Colonic mucosa (tissue), 4 donors: ENCODE measurements around the gene ACER2. TPM values are rescaled to one million over a fixed set of nuclear protein-coding genes. Genes with fewer than 3 reads are reported as not detected.
A peak's percentile ranks its signal among the peaks of the same experiment; 100 is the strongest.

Experiments used
- DNase-seq: peaks from one replicate; pipeline ENCODE4 v3.0.0-alpha.2; 2020
- H3K27ac ChIP-seq: fragments of 200-600 bp; one replicate; pipeline ENCODE4 v1.8.0; 2021
- H3K27me3 ChIP-seq: fragments of 200-600 bp; one replicate; pipeline ENCODE4 v1.8.0; 2021
- H3K36me3 ChIP-seq: fragments of 200-600 bp; one replicate; pipeline ENCODE4 v1.8.0; 2021
- H3K4me1 ChIP-seq: fragments of 200-600 bp; one replicate; pipeline ENCODE4 v1.8.0; 2021; ENCODE audit warnings: mild to moderate bottlenecking
- H3K4me3 ChIP-seq: fragments of 200-600 bp; one replicate; pipeline ENCODE4 v1.8.0; 2021
- H3K9ac ChIP-seq, 2 donors: one replicate each; pipeline ENCODE4 v1.7.0; 2013; ENCODE audit warnings: control low read depth in 2 of 2, low read depth in 2 of 2, low read length in 2 of 2
- H3K9me3 ChIP-seq: fragments of 200-600 bp; one replicate; pipeline ENCODE4 v1.8.0; 2021
- intact Hi-C: fragments of 100-400 bp; cut with DNase I; formaldehyde crosslinking; loops from one replicate; pipeline ENCODE4 v1.14.1; 2022
- total RNA-seq, 2 donors: library from RNA; stranded (reverse); fragmentation: NEBNext Ultra II Directional in 1 of 2; extraction: Animal tissue kit (Norgen Biotek cat#: 25700) in 1 of 2; gene quantifications; one replicate each; pipeline ENCODE4 v1.2.1, GENCODE V29; 2021
- TF ChIP-seq, protein P1 (sequence below): fragments of 200-600 bp; IDR thresholded peaks from one replicate; pipeline ENCODE4 v1.8.0; 2022; ENCODE audit warnings: antibody characterized with exemption, mild to moderate bottlenecking
- donor health status: healthy.
- donor health status: DM: no; HTN: no; CAD: no.
- donor health status: DM: no; HTN: no; CAD: no.

ACER2 gene
- total RNA-seq, 2 donors from 2014 or later, result 10.6 to 11.9 TPM

DNA sequence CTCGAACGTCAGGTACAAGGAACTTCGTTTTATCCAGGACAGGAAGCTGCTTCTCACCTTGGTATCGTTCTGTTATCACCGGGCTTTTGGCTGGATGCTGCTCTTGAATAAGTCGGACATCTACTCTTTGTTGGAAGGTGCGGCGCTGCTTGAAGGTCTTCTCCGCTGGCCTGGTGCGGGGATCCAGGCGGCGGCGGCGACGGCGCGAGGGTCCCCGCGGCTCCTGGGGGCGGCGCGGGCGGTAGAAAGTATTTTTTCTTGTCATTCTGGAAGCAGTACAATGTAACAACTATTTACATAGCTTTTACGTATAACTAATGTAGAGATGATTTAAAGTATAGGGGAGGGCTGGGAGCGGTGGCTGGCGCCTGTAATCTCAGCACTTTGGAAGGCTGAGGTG lies 52.3 kb downstream of the ACER2 start:
- intact Hi-C loops, result no loop called here
- H3K36me3 ChIP-seq, result no peaks in the 10 kb centered on the region
- no peak for DNase-seq
- no peak overlapping the region for H3K4me3 ChIP-seq
- H3K27ac ChIP-seq, result no peak overlapping the region
- no peaks in the 10 kb centered on the region for H3K4me1 ChIP-seq
- TF ChIP-seq, protein P1, sequence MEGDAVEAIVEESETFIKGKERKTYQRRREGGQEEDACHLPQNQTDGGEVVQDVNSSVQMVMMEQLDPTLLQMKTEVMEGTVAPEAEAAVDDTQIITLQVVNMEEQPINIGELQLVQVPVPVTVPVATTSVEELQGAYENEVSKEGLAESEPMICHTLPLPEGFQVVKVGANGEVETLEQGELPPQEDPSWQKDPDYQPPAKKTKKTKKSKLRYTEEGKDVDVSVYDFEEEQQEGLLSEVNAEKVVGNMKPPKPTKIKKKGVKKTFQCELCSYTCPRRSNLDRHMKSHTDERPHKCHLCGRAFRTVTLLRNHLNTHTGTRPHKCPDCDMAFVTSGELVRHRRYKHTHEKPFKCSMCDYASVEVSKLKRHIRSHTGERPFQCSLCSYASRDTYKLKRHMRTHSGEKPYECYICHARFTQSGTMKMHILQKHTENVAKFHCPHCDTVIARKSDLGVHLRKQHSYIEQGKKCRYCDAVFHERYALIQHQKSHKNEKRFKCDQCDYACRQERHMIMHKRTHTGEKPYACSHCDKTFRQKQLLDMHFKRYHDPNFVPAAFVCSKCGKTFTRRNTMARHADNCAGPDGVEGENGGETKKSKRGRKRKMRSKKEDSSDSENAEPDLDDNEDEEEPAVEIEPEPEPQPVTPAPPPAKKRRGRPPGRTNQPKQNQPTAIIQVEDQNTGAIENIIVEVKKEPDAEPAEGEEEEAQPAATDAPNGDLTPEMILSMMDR, result no peak
- no peaks in the 10 kb centered on the region for H3K9me3 ChIP-seq
- H3K27me3 ChIP-seq, result no peaks in the 10 kb centered on the region
- H3K9ac ChIP-seq, result no peak overlapping the region

DNA sequence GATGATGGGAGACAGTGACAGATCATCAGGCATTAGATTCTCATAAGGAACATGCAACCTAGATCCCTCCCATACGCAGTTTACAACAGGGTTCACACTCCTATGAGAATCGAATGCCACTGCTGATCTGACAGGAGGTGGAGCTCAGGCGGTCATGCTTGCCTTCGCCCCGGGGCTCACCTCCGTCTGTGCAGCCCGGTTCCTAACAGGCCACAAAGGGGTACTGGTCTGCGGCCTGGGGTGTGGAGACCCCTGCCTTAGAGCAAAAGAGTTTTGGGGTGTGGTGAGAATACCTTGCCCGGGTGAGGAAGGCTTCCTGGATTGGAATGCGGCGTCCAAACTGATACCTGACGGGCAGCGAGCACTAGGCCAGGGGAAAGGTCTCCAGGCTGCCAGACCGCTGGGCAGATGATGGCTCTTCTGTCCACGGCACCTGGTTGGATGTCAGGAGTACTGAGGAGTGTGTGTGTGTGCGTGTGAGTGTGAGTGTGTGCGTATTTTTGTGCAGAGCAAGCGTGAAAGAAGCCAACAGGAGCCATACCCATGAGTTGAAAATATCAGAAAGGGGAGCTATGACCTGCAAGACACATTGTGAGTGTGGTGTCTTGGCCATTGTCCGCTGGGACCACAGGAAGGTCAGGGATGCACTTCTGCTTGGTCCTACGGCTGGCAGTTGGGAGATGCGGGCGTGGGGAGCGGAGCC lies 55.4 kb downstream of the ACER2 start:
- no peaks in the 10 kb centered on the region for H3K4me1 ChIP-seq
- no peak overlapping the region for H3K27ac ChIP-seq
- no peaks in the 10 kb centered on the region for H3K27me3 ChIP-seq
- TF ChIP-seq, protein P1, result no peak
- intact Hi-C loops, result no loop called here
- peak overlapping the region; percentile 57 for H3K4me3 ChIP-seq
- no peaks in the 10 kb centered on the region for H3K9me3 ChIP-seq
- no peak for DNase-seq
- H3K36me3 ChIP-seq, result no peaks in the 10 kb centered on the region
- no peak overlapping the region for H3K9ac ChIP-seq

DNA sequence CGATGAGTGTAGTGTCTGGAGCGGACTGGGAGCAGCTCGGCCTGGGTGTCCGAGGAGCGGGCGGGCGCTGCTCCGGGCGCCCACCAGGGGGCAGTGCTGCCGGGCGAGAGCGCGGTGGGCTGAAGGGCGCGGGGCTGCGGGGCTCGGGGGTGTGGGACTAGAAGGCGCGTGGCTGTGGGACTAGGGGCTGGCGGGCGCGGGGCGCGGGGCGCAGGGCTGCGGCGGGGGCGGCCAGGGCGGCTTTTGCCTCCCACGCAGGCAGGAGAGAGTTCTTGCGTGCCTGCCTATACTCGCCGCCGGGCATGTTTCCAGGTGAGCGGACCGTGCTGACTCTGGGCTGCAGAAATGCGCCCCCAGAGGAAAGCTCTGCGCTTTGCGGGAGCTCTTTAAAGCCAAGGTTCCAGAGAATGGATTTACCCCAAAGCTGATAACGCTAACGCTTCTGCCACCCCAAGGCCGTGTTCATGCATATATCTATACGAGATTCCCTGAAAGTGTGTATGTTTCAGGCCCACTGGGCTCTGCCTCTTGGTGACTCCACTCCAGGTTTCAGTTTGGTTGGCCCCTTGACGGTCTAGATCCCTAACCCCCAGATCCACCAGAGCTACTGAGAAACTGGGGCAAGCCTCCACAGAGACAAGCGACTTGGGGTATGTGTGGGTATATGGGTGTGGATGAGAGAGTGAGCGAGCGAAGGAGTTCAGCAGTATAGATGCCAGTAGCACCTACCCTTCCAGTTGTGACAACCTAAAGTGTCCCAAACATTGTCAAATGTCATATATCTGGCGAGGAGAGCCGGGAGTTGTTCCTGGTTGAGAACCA lies 56.2 kb downstream of the ACER2 start:
- Histone ChIP-seq H3K9me3 (no peaks in the 10 kb centered on the region), H3K4me1 (no peaks in the 10 kb centered on the region), H3K27me3 (no peaks in the 10 kb centered on the region), H3K9ac (peak overlapping the region; percentile 21 to 50), H3K4me3 (peak overlapping the region; percentile 57), H3K27ac (no peak overlapping the region), H3K36me3 (no peaks in the 10 kb centered on the region)
- intact Hi-C loops, result no loop called here
- TF ChIP-seq, protein P1, result peak; percentile 84
- DNase-seq, result peak; percentile 70

DNA sequence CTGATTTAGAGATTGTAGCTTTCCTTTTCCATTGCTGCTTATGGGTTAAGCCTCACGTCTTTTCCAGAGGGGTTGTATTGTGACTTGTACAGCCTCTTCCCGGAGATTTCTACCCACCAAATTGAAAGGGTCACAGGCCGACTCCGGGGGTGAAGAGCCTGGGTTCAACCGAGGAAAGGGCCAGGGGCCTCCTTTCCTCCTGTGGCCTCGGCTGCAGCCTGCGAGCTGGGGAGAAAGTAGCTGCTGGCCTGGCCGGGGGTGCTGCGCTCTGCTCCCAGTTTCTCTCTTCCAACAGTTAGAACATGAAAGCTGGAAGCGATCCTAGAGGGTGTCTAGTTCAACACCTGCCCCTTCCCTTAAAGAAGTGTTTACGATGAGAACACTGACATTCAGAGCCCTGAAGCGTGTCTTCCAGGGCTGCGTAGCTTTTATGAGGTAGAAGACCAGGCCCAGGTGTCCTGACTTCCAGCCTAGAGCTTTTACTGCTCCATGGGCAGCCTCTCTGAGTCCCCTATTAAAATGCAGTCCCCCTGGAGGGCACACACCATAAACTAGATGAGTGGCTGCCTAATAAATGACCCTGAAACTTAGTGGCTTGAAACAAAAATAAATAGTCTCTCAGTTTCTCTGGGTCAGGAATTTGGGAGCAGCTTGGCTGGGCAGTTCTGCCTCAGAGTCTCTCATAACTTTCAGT lies 56.9 kb downstream of the ACER2 start:
- Histone ChIP-seq H3K27ac (no peak overlapping the region), H3K36me3 (no peaks in the 10 kb centered on the region)
- DNase-seq, result no peak

DNA sequence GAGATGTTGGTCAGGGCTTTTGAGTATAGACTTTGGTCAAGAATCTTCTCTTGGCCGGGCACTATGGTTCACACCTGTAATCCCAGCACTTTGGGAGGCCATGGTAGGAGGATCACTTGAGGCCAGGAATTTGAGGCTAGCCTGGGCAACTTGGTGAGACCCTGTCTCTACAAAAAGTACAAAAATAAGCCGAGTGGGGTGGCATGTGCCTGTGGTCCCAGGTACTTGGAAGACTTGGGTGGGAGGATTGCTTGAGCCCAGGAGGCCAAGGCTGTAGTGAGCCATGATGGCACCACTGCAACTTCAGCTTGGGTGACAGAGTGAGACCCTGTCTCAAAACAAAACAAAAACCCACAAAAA lies 57.5 kb downstream of the ACER2 start:
- intact Hi-C loops, result no loop called here
- no peaks in the 10 kb centered on the region for H3K4me1 ChIP-seq
- no peak overlapping the region for H3K4me3 ChIP-seq
- no peak for DNase-seq
- no peak overlapping the region for H3K27ac ChIP-seq
- H3K36me3 ChIP-seq, result no peaks in the 10 kb centered on the region
- H3K9ac ChIP-seq, result no peak overlapping the region
- TF ChIP-seq, protein P1, result no peak
- no peaks in the 10 kb centered on the region for H3K27me3 ChIP-seq
- H3K9me3 ChIP-seq, result no peaks in the 10 kb centered on the region

More for the DNA sequence above, 56.9 kb downstream of the ACER2 start:
- Histone ChIP-seq H3K4me3 (no peak overlapping the region), H3K4me1 (no peaks in the 10 kb centered on the region), H3K9me3 (no peaks in the 10 kb centered on the region), H3K27me3 (no peaks in the 10 kb centered on the region), H3K9ac (no peak overlapping the region)
- intact Hi-C loops, result no loop called here
- TF ChIP-seq, protein P1, result no peak
